GM19193 (cell line): ENCODE results near the gene PSAPL1.

ENCODE experiments used
- POLR2A ChIP-seq: IDR thresholded peaks from 4 replicates; pipeline ENCODE4 v1.6.1; 2011; ENCODE audit not compliant: insufficient read depth, insufficient read length; ENCODE audit errors: extremely low read depth

Gene PSAPL1

DNA sequence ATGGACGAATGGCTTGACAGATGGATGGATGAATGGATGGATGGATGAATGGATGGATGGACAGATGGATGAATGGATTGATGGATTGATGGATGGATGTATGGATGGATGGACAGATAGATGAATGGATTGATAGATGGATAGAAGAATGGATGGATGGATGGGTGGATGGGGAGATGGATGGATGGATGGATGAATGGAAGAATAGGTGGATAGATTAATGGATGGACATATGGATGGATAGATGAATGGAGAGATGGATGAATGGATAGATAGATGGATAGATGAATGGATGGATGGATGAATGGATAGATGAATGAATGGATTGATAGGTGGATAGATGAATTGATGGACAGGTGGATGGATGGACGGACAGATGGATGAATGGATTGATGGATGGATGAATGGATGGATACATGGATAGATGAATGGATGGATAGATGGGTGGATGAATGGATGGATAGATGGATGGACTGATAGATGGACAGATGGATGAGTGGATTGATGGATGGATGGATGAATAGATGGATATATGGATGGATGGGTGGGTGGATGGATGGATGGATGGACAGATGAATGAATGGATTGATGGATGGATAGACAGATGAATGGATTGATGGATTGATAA is 33.9 kb downstream of the PSAPL1 start:
- no peak for TF ChIP-seq POLR2A

DNA sequence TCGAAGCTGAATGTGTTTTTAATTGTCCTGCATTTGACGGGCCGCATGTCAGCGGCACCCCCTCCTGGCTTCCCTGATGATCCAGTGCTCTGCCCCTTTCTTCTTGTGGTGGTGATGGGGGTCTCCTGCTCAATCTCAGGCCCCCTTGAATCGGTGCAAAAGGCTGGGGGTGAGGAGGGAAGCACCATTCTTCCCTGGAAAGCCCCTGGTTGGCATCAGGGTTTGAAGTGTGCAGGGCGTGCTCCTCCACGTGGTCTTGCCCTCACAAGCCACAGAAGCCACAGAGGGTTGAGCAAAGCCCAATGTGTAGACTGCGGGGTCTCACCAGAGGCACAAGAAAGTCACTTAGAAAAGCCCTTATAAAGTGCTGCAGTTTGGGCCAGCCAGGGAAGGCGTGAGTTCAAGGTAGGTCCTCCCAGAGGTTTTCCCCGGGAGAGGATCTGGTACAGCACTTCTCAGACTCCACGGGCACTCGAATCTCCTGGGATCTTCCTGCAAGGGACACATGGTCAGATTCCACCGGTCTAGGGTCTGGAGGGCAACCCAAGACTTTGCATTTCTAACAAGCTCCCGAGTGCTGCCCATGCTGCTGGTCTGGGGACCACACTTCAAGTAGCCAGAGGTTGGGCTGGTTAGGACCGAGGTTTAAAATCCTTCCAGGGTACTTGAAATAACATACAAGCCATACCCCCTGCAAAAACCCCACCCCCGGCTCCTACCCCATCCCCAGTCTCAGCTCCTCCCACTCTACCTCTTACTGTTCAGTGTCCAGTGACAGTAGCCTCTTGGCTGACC is 35.1 kb downstream of the PSAPL1 start:
- no peak for TF ChIP-seq POLR2A

DNA sequence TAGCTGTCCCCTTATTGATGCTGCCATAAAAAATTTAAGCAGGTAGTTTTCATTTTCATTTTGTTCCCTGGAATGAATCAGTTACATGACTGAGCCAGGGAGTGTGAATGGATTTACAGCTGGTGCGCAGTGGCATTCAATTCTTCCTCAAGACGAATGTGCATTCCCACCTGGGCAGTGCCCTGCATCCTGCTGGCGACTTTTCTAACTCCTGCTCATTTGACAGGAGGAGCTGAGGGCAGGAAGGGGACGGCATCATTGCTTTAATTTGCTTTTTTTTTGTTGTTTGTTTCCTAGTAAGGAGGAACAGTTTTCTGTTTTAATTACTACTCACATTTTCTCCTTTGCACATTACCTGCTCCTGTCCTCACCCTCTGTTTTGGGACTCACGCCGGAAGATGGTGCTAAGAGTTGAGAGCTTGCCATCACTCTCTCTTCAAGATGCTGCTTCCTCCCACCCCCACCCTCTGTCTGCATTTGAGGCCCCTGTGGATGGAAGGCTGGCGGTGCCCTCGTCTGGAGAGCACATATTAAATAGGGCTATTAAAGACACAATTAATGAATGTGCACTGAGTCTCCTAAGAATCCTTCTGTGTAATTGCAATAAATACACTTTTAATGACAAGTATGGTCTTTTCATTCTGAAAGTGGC is 35.8 kb downstream of the PSAPL1 start:
- no peak for TF ChIP-seq POLR2A

DNA sequence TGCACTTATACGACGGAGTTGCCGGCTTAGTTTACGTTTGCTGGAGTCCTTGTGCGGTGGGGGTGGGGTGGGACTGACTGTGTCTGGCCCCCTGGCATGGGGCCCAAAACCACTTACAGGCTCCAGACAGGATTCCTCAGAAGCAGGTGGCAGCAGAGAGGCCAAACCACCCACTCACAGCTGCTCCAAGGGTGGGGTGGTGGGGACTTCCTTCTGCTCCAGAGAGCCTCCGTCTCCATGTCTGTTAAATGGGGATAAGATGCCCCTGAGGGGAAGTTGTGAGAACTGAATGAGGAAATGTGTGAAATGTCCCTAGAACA is 36.7 kb downstream of the PSAPL1 start:
- TF ChIP-seq POLR2A, result no peak

DNA sequence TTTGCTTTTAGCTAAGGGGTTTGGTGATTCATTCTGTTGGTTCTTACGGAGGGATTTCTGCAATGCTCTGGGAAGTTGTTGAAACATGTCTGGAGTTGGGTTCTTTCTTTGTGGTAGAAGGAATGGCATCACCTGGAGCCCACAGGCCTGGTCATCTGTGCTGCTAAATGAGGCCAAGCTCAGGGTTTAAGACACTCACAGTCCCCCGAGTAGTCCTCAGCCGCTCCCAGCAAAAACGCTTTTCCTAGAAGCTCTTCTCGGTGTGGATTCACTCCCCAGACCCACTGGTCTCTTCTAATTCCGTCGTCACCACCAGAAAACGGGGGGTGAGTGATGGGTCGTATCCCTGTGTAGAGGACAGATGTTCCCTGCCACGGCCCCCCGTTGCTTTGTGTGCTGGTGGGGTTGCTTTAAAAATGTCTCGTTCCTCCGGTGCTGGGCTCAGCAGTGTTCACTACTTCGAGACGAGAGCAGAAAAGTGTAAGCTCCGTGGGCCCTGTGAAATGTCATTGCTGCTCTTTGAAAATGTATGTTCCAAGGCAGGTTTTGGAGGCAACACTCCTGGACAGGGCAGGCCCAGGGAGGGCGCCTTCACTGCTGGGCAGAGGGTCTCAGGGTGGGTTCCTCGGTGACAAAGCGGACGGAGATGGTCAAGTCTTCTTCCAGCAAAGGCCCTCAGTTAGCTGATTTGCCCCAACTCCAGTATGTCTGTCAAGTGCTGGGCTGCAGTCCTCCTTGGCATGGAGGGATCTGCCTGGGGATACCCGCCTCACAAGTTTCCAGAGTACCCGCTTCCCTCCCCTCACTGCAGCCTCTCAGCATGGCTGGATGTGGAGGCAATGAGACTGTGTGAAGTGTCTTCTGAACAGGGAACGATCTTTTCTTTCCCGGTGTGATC is 37.3 kb downstream of the PSAPL1 start:
- no peak for TF ChIP-seq POLR2A

DNA sequence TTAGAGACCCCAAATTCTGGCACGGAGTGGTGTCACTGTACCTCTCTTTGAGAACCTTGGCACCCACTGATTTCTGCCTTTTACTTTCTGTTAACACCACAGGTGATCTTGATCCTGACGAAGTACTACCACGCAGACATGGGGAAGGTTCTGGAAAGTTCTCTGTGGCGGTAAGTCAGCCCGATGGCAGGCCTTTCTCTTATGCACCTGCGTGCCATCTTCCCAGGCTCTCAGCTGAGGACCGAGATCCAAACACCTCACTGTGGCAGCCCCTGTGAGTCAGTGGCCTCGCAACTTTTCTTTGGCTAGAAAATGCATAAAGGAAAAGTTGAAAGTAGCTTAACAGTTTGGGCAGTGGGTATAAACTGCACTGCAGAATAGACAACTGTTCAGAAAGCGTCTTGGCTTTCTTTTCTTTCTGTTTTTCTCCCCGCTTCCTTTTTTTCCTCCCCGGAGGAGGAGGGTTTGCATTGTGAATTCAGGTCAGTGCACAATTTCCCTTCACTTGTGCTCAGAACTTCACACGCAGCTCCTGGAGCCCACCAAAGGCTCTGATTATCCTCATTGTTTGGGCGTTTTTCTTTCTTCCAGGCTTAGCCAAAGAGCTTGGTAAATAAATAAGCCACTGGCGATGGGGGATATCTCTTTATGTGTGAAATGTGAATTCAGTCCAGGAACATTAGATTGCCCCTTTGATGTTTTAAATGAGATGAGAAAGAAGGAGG is 38.4 kb downstream of the PSAPL1 start:
- TF ChIP-seq POLR2A, result no peak

DNA sequence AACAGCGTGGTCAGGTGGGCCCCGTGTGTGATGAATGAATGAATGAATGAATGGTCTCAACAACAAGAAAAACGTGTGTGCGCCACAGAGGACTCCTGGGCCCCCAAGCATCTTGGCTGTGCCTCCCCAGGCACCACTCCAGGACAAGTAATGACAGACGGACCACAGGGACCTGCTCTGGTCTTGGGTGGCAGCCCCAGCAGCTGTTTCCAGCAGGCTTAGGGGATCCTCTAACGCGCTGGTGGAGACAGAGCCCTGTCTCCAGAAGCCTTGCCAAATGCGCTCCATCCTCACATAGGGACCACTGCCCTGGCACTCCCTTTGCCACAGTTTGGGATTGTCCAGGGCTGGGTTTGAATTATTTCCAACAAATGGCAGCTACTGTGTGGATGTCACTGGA is 39.1 kb downstream of the PSAPL1 start:
- no peak for TF ChIP-seq POLR2A

DNA sequence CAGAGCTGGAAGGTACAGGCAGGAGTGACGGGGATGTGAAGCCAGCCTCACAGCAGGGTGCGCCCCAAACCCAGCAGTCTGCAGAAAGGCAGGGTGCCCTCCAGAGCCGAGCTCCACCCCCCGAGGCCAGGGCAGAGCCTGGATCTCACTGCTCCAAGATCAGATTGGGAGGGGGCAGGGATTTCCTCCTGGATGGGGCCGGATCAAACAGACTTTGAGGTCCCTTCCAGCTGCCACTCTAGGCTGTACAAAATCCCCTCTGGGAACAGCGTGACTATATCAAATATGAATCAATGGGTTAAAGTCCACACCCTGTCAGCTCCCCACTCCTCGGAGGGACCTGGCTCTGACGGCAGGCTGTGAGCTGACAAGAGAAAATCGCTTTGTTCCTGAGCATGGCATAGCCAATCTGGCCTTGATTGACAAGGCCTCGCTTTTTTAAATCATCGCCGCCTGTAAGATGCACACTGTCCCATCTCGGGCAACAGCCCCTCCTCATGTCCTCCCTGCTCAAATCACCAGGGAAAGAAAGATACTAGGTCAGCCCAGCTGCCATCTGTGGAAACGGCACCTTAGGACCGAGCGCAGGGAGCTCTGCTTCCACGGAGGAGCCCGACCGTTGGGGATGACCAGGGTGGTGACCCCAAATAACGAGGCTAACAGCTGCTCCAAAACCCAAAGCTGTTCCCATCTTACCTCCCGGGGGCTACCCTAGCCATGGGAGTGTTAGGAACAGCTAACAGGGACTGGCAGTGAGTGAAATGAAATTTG is 39.9 kb downstream of the PSAPL1 start:
- TF ChIP-seq POLR2A, result no peak

DNA sequence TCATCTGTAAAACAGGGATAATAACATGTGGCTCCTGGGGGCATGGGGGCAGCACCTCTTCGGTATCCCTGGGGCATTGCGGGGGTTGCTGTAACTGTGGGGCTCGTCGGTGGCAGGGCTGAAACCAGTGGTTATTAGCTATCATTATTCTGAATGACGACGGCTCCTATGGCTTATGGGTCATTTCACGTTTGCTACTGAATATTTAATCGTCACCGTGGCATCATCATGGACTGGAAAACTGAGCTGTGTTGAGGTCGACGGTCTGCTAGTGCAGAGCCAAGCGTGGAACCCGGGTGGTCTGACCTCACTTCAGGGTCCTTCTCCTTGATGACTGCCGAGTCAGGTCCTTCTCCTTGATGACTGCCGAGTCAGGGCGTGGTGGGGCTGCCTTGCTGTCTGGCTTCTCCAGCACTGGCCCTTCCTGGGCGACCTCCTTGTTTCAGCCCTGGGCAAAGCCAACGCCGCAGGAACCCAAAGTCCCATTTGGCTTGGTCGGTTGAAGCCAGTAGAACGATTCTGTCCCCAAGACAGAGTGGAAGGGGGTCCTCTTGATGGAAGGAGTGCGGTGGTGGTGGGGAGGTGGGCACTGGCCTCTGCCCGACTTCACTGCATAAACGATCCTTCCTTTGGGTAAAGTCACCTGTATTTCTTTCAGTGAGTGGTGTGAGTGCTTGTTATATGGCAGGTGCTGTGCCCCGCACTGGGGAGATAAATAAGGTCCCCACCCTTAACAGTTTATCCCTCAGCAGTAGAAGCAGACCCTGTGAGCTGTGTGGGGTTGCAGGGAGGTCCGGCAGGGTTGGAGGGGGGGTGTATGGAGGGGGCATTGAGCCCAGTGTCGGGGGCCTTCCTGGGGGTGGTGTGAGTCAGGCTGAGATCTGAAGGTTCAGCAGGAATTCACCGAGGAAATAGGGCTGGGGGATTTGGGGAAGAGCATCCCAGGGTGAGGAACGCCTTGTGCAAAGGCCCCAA is 40.8 kb downstream of the PSAPL1 start:
- no peak for TF ChIP-seq POLR2A

DNA sequence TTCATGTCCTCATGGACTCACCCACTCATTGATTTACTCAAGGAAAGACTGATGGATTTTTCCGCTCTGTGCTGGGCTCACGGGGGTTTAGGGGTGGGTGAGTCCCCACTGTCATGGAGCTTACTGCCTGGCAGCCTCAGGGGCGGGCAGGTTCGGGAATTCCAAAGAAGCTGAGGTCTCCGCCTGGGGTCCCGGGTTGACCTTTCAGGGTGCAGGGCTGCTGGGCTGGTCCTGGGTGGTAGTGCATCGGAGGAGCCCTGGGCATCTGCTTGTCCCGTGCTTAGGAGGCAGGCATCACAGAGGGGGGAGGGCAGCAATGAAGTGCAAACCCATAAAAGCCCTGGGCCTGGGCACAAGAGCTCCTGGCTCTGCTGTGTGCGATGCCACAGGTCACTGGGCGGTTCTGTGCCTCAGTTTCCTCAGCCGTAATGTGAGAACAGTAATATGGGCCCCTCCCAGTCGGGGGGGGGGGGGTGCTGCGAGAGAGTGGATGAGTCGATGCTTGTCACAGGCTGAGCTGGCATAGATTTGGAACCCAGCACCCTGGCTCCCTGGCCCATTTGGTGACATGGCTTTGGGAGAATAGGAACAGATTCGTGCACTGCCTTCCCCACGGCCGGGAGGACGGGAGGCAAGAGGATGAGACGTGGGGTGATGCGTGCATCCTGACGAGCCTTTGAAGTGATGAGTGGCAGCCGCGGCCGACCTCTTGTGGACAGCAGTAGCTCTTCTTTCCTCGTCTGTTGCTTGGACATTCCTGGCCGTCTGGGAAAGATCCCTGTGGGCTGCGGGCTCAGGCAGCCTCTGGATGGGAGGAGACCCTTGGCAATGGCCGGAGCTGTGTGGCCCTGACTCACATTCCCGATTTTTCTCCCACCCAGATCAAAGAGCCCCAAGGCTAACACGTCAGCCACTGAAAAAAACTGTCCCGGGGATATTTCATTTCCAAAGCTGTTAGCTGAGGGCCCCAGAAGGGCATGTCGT is 42.0 kb downstream of the PSAPL1 start:
- TF ChIP-seq POLR2A, result no peak

DNA sequence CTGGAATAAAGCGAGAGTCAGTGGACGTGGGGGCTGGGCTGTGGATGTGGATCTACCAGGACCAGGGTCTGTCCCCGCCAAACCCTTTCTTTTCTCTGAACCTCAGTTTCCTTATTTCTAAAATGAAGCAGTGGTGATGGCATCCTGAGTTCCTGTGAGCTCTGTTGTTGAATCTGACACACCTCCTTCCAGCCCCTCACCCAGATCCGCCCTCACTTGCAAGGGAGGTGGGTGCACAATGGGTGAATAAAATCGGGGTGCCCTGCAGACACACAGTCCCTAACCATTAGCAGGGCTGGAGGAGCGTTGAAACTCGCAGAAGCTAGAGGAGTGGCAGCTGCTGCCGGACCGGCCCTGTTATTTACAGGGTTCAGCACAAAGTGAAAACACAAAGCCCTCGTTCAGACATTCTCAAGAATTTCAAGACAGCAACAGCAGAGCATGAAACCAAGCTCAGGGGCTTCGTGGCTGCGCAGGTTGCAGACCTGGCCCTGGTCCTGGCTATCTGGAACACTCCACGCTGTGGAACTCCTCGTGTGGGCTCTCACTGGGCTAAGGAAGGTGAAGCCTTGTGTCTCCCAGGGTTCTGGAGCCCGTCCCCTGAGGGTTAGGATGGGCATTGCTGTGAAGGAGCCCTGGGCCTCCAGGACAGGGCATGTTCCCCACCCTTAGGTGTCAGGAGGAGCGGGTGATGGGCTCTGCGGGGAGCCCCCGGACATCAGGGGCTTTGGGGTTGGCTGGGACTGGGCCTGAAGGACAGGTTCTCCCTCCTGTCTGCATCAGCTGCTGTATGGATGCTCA is 42.9 kb downstream of the PSAPL1 start:
- no peak for TF ChIP-seq POLR2A
